ENCODE data around the gene HAUS7.

HAUS7 gene

DNA sequence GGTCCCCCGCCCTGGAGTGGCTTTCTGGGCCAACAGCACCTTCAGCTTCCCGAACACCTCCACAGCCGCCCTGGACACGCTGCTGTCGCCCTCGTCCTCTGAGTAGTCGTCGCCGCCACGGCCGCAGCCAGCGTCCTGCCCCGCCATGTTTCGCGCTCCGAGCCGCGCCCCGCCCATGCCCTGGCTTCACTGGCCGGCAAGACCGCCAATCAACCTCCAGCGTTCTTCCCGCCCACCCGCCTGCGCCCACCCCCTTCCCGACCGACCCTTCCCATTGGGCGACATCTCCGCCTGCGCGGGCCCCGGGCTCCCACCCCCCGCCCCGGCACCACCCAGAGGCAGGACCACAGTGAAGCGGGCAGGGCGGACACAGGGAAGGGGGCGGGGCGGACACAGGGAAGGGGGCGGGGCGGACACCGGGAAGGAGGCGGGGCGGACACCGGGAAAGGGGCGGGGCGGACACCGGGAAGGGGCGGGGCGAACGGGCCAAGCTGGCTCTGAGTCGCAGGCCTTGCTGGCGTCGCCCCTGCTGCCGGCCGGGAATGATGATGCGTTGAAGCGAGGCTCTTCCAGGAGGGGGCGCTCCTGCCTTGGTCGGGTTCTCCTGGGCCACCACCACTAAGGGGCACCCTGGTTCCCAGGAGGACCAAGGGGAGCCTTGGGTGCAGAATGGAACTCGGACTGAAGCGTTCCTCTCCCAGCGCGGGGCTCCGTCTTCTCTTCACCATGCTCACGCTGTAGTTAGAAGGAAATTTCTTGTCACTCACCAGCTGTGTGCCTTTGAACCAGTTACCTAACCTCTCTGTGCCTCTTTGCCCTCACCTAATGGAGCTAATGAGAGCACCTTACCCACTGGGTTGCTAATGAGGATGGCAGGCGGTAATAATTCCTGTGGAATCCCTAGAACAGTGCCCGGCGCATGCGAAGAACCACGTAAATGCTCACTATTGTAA lies at the start of gene HAUS7:
Gene HAUS7 (minus strand): TSS at position 166 of the 953 bp plus-strand sequence. CDS start 19 bp downstream, at position 147.
- no peak for FAIRE-seq

DNA sequence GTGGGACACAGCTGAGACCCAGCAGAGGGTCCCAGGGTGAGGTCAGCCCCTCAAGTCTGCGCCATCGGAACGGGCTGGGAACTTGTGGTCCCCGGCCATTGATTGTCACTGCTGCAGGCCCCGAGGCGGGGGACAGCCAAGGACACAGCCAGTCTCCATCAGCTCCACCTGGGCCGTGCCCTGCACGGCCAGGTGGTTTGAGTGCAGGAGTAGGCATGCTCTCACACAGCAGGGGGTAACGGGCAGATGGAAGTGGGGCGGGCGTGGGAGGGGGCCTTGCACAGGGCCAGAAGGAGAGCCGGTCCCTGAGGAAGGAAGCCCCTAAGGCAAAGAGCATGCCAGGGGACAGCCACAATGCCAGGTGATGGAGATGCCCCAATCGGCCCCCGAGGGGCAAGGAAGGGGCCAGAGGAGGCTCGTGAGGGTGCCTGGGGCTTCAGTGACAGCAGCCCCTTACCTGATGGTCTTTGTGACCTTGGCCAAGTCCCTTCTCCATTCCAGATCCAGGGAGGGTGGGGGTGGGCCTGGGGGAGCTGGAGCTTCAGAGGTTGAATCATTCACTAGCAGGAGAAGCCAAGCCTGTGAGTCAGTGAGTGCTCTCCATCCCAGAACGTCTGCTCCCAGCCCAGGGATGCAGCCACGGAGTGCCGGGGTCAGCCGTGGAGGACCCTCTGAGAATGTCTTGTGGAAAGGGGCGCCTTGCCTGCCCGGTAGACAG lies 49.4 kb upstream of the HAUS7 start:
- no peak for FAIRE-seq

DNA sequence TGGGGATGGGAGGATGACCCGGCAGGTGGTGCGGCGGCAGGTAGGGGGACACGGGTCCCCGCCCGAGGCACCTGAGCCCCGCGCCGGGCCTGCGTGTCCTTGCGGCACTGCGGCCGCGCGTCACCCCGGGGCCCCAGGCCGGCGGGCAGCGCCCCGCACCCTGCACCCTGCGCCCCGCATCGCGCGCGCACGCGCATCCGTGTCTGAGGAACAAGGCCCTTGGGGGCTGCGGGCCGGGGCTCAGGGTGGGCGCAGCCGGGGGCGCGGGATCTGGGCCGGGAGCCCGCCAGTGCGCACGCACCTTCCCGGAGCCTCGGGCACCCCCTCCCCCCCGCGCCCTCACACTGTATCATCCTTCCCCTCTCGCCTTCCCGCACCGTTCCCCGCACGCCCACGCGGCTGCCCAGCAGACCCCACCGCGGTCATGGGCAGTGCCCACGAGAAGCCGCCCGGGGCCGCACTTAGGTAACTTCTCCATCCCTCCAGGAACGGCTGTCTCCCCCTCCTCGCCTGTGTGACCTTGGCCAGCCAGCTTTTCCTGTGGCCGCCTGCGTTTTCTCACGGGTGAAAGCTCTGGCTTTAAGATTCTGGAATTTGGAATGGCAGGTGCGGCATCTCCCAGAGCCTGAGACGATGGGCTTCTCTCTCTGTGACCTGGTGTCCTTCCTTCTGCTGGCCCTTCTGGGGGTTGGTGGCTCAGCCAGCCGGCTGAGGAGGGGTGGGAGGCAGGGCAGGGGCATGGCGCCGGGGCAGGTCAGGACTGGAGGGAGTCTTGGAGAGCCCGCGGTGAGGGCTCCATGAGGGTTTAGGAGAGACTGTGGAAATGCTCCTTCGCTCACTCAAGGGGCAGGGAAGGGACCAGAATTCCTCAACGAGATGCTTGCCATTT lies 47.8 kb upstream of the HAUS7 start:
- FAIRE-seq: no peak

DNA sequence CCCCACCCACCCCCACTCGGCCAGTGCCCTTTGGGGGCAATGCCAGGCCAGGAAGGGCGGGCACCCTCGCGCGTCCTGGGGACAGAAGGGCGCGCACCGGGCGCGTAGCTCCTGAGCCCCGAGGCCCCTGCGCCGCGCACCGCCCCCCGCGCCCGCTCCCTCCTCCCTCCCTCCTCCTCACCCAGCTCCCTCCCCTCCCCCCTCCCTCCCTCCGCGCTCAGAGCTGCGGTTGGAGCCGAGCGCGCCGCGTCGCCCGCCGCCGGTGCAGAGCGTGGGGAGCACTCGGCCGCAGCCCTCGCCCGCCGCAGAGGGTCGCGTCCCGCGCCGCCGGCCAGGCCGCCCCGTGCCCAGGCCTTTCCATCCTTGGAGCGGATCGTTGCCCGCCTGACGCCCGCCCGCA lies 47.0 kb upstream of the HAUS7 start, which contains the start of gene ATP2B3:
Gene ATP2B3 (plus strand): TSS at position 220 of the 400 bp plus-strand sequence. CDS start 18,606 bp downstream, outside the sequence.
- FAIRE-seq: no peak

DNA sequence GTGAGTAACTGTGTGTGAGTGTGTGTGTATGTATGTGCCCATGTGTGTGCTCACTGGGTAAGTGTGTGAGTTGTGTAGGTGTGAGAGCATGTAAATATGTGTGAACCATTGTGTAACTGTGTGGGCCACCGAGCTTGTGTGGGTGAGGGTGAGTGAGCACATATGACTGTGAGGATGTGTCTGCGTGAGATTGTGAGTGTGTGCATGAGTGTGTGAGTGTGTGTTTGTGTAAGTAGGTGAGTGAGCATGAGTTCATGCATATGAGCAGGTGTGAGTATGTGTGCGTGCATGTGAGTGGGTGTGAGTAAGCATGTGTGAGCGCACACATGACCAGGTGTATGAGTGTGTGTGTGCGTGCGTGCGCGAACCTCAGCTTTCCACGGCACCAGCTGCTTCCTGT lies 45.7 kb upstream of the HAUS7 start:
- FAIRE-seq: no peak

DNA sequence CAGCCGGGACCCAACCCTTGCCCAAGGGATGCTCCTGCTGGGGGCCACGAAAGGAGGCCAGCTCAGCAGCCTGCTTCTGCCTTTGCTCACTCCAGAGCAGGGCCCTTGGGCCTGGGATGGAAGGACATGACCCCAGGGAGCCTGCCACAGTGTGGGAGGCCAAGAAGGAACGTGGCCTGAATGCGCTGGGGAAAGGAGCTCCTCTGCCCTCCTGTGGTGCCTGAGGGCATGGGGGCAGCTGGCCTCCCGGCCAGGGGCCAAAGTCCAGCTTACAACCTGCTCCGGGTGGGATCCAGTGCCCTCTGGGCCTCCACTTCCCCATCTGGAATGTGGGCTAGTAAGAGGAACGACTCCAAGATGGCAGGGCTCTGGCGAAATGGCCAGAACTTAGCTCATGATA lies 45.1 kb upstream of the HAUS7 start:
- no peak for FAIRE-seq

DNA sequence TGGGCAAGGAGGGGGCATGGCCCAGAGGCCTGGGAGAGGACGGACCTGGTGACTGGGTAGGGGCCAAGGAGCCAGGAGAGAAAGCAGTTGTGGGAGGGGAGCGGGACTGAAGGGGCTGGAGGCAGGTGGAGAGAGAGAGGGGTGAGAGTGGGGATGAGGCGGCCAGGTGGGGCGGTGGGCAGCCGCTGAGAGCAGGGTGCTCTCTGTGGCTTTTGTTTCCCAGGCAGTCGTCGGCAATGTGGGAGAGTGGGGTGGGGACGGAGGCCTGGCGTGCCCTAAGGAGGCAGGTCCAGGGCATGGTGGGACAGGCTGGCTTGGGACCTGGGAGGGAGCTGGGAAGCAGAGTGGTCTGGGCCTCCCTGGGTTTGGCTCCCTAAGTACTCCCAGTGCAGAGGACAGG lies 43.9 kb upstream of the HAUS7 start:
- no peak for FAIRE-seq

DNA sequence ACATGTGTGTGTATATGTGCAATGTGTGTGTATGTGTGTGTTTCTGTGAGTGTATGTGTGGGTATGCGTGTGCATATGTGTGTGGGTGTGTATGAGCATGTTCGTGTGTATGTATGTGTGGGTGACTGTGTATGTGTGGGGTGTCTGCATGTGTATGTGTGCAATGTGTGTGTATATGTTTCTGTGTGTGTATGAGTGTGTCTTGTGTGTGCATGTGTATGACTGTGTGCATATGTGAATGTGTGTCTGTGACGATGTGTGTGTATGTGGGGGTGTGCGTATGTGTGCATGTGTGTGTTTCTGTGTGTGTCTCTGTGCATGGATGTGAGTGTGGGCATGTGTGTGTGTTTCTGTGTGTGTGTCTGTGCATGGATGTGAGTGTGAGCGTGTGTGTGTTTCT lies 42.9 kb upstream of the HAUS7 start:
- no peak for FAIRE-seq

DNA sequence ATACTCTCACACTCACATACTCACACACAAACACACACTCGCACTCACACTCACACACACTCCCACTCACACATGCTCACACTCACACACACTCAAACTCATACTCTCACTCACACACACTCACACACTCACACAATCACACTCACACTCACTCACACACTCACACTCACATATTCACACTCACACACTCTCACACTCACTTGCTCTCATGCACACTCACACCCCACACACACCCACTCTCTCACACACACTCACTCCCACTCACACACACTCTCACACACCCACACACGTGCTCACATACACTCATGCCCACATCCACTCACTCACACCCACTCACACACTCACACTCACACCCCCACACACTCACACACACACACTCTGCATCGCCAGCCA lies 42.1 kb upstream of the HAUS7 start:
- no peak for FAIRE-seq

DNA sequence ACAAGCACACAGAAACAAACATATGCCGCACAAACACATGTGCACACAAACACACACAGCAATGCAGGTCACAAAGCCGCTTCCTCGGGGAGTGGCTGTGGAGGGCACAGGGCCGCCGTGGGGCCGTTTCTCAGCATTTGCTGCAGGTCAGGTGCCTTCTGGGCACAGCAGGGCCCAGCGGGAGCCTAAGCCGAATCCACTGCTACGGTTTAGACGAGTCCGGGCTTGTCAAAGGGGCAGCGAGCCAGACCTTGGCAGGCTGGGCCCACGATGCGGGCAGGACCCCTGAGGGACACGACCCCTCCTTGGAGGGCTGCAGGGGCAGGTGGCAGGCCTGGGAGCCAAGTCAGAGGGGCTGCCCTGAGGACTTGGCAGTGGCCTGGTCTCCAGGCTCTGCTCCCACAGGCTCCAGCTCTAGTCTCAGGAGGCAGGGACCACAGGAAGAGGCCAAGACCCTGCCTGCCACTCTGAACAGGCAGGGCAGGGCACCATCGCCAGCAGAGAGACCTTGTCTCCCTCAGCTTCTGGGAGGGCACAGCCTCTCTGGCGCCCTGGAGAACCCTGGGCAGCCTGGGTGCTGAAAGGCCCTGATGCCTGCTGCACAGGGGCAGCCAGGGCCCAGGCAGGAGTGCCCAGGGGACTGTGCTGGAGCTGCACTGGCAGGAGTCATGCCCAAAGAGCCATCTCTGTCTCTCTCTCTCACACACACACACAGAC lies 41.6 kb upstream of the HAUS7 start:
- no peak for FAIRE-seq

DNA sequence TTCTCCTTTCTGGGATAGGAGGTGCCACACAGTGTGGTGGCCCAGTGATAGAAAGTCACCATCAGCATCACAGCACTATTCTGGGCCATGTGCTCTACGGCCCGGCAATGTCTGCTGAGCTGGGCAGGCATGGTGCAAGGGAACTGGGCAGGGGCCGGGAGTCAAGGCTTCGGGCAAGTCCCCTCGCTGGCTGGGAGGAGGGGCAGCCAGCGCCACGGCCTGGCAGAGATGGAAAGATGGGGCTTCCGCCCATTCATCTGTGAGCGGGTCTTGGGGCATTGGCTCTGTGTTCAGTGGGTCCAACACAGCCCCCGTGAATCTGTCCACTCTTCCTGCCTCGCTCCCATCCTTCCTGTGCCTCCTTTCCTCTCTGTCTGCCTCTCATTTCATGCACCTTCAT lies 40.0 kb upstream of the HAUS7 start:
- no peak for FAIRE-seq

DNA sequence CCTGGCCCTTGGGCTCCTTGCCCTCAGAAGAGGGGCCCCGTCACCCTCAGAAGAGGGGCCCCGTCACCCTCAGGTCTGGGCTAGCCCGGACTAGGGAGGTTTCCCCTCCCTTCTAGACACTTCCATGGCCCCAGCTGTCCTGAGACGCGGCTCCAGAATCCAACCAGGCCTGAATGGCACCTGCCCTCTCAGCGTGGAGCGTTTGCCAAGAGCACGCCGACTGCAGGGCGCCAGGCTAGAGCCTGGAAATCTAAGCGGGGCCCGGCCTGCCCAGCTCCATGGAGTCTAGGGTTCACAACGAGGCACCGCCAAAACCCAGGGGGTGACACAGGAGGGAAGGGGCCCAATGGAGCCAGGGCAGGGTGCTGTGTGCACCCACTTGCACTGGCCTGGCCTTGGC lies 39.2 kb upstream of the HAUS7 start:
- no peak for FAIRE-seq

DNA sequence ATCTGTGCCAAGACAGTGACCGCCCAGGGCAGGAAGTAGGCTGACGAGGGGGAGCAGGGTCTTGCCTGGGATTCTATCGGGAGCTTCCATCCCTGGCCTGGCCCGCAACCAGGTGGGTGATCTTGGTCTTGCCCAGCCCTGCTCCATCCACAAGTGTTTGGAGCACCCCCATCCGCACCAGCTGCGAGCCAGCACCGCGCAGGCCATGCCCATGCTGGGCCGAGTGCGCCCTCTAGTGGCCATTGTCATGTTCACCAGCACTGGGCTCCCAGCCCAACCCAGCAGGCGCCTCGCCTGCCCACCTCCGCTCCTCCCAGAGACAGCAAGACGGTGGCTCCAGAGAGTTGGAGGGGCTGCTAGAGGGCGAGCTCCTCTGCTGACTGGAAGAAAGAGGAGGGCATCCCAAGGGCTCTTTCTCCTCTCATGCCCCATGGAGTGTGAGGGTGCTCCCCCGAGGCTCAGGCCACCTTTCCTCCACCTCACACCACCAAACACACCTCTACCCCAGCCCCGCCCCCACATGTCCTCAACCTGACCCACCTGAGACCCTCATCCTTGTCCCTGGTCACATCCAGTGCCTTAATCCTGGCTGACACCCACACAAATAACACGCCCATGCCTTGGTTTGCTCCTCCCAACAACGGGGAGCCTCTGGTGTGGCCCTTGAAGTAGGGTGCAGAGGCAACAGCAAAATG lies 37.3 kb upstream of the HAUS7 start:
- no peak for FAIRE-seq

DNA sequence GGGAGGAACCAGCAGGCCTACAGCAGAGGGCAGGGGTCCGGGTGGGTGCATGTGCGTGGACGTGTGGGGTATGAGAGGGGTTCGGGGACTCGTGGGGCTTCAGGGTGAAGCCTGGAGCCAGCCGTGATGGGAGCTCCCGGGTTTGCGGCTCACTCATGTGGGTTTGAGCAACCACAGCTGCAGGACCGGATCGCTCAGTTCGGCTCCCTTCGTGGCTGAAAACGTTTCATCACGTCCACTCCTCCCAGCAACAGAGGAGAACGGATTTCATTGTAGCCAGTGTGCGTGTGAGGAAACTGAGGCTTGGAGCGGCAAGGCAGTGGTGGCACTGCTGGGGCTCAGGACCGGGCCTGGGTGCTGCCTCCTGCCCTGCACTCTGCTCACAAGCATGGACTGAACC lies 35.0 kb upstream of the HAUS7 start:
- no peak for FAIRE-seq

DNA sequence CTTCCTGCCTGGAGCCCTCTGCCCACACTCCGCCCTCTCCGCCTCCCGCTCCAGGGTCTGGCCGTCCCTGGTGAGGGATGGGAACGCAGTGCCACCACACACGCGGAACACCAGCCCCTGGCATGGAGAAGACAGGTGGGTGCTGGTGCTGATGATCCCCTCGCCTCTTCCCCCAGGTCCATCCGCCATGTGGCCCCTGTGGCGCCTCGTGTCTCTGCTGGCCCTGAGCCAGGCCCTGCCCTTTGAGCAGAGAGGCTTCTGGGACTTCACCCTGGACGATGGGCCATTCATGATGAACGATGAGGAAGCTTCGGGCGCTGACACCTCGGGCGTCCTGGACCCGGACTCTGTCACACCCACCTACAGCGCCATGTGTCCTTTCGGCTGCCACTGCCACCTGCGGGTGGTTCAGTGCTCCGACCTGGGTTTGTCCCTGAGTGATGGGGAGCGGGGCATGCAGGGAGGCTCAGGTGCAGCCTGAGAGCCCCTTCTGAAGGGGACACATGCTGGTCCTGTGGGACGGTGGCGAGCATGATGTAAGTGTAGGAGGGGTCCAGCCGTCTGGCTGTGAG lies 34.2 kb upstream of the HAUS7 start:
- FAIRE-seq: no peak

DNA sequence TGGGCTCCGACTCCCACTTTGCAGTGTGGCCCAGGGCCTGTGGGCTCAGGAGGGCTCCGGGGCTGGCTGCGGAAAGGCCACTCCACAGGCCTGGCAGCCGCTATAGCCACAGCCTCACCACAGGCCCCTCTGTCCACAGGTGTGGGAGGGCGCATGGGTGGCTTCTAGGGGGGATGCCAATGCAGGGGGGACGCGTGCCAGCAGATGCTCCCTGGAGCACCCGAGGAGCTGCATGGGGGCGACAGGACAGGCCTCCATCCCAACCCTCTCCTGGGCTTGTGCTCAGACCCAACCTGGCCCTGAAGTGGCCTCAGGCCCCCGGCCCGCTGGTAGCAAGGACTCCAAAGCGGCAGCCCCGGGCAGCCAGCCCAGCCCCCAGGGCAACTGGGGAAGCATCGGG lies 32.4 kb upstream of the HAUS7 start:
- FAIRE-seq: no peak

DNA sequence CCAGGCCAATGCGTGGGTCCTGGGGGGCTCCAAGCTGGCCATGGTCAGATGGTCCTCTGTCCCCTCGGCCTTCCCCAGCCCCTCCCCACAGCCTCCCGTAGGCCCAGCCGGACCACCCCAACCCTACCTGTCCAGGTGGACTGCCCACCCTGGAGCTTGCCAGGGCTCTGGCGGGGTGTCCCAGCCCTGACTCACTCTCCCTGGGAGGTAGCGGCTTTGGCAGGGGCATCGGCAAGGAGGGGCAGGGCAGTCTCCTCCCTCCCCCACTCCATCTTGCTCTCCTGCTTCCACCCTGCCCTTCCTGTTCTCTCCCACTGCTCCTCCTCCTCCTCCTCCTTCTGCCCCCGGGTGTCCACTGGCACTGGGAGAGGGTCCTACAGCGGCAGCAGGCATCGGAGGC lies 31.8 kb upstream of the HAUS7 start:
- FAIRE-seq: no peak

DNA sequence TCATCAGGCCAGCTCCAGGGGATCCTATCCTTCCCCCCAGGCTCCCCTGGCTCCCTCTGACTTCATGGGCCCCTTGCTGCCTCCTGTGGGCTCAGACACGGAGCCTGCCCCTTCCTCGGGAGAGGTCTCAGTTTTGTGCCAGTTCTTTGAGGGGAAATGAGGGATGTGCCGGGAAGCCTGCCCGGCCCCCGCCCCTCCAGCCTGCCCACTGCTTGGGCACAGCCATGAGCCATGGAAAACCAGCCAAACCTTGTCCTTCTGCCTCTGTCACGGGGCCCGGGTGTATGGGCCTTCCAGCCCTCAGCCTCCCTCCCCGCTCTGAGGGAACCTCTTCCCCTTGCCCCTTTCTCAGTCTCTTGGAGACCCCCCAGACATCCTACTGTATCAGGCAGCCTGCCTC lies 31.2 kb upstream of the HAUS7 start:
- no peak for FAIRE-seq

DNA sequence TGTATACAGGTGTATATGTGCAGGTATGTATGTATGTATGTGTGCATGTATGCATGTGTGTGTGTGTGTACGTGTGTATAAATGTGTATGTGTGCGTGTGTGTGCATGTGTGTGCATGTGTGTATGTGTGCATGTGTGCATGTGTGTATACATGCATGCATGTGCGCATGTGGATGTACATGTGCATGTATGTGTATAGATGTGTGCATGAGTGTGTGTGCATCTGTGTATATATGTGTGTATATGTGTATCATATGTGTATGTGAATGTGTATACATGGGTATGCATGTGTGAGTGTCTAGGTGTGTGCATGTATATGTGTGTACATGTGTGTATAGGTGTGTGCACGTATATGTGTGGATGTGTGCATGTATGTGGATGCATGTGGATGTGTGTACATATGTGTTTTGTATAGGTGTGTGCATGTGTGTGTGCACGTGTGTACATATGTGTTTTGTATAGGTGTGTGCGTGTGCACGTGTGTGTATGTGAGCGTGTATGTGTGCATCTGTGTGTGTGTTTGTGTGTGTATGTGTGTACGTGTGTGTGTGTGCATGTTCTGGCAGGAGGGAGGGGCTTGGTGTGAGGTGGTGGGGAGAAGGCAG lies 30.4 kb upstream of the HAUS7 start:
- no peak for FAIRE-seq

DNA sequence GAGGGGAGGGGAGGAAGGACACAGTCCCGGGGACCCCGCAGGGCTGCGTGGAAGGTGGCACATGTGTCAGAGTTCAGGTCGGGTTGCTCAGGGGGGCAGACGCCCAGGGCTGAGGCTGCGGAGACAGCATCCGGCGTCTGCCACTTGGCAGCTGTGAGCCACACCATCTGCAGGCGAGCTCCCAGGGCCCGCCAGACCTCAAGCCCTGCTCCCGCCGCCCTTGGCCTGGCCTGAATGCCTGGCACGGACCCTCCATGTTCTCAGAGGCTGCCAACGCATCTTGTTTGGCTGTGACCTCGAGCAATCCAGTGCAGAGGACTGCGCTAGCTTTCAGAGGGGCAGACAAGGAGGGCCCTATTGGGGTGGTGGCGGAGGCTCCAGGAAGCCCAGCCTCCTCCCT lies 29.5 kb upstream of the HAUS7 start:
- FAIRE-seq: no peak

DNA sequence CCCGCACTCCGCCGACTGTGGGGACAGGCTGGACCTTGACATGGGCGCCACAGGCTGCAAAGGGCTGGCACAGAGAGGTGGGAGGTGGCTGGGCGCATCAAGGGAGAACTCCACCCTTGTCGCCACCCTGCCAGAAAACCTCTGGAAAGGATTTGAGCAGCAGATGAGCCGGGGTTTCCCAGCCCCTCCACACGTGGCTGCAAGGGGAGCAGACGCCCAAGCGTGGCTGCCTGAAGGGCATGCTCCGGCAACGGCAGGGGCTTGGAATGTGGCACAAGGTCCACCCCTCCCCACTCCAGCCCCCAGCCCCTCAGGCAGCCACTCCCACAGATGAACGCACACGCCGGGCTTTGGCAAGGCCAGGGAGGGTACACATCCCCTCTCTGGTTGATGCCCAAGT lies 29.0 kb upstream of the HAUS7 start:
- no peak for FAIRE-seq
